Jurkat, Clone E6-1 (cell line): ENCODE data around the gene PHACTR4.
"Not testable (repeated sequence)": the region's sequence is repeated elsewhere in the genome, so short reads cannot be mapped to it uniquely, and the experiment has no call there.

Experiments
- DNase-seq: peaks from one replicate; pipeline ENCODE4 v3.0.0-alpha.2; 2011; ENCODE audit warnings: low read depth, low spot score
- H3K4me3 ChIP-seq: 2 replicates; pipeline ENCODE4 v1.5.1; 2011; ENCODE audit warnings: mild to moderate bottlenecking, low read length, control low read depth, moderate library complexity

PHACTR4 gene

DNA sequence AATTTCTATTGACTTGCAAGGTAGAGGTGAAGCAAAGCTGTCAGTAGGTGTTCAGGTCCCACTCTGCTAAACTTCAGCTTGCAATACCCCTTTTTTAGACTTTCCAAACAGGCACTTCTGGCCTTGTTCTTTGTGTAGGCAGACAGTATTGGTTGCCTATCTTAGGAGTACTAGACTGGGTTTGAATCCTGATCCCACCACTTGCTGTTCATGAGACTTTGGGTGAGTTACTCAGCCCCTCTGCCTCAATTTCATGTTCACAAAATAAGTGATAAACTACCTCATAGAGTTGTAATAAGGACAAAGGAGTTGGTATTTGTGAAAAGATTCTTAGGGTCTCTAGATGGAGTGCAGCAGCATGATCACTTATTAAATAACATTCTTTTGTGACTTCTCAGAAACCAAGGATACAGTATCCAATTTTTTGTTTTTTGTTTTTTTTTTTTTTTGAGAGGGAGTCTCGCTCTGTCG, 141.5 kb downstream of the PHACTR4 start:
- no peak overlapping the region for H3K4me3 ChIP-seq
- DNase-seq = peak; percentile 63

- DNase-seq = no peak
- no peak overlapping the region for H3K4me3 ChIP-seq
Observed at GRCh38 chr1:28512058-28512611, 142.6 kb downstream of the PHACTR4 start.

DNA sequence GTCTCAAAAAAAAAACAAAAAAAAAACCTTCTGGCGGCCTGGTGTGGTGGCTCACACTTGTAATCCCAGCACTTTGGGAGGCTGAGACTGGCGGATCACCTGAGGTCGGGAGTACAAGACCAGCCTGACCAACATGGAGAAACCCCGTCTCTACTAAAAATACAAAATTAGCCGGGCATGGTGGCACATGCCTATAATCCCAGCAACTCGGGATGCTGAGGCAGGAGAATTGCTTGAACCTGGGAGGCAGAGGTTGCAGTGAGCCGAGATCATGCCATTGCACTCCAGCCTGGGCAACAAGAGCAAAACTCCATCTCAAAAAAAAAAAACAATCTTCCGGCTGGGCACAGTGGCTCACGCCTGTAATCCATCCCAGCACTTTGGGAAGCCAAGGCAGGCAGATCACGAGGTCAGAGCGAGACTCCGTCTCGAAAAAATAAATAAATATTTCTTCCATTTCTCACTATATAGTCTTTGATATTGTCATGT, 144.9 kb downstream of the PHACTR4 start:
- not testable (repeated sequence) for H3K4me3 ChIP-seq, DNase-seq

DNA sequence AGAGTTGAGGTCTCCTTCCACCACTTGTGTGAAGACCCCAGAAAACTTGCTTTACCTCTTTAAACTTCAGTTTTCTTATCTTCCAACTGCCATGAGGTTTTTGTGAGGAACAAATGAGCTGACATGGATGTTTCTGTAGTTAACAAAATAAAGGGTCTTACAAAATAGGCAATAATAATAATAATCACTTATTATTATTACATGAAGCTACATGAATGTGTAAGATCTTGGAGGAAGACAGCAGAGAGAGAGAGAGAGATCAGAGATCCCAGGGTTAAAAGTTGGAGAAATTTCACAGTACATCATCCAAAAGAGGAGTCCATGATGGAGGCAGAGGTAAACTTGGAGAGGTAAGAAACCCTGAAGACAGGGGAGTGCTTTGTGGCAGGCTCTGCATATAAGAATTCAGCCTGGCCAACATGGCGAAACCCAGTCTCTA, 147.0 kb downstream of the PHACTR4 start:
- DNase-seq = no peak
- no peak overlapping the region for H3K4me3 ChIP-seq

DNA sequence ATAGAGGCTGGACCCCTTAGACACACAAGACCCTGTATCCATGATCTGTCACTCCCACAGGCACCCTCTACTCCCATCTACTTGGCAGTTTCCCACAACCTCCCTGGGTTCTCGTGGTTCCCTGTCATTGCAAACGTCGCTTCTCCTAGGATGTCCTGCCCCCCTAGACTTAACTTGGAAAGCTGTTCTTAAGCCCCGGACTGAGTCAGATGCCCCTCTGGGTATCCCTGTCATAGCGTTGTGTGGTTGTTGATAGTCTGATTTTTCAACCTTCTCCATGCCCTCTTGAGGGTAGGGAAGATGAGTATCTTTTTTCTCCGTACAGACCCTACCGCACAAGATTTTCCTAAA, 148.1 kb downstream of the PHACTR4 start:
- H3K4me3 ChIP-seq = peak overlapping the region; percentile 73
- no peak for DNase-seq

DNA sequence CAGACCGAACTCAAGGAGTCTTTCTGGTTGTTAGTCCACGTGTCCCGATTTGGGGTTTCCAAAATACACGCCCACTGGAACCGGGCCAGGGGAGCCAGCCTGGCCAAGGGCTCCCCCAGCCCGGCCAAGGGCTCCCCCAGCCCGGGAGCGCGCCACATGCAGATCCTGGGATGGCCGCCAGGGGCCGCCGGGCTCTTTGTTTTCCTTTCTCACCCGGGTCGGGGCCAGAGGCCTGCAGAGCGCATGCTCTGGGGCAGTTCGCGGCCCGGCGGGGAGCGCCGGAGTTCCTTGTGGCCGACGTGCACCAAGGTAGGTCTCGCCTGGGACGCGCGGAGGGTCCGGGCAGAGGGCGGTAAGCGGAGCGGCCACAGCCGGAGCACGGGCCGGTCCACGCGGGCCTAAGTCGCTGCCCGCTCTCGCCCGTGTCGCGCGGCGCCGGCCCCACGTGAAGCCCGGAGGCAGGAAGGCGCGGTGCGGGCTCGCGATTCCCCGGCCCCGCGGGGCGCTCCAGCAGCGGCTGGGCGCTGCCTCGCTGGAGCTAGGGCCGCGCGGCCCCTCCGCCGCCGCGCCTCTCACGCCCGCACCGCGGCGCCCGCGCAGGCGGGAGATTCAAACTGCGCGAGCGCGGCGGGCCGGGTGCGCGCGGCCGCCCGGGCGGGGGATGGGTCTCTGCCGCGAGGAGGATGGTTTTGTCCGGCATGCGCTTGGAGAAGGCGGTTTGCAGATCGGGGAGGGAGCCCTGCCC, 148.6 kb downstream of the PHACTR4 start:
- DNase-seq = peak; percentile 74
- peak overlapping the region; percentile 73 for H3K4me3 ChIP-seq

DNA sequence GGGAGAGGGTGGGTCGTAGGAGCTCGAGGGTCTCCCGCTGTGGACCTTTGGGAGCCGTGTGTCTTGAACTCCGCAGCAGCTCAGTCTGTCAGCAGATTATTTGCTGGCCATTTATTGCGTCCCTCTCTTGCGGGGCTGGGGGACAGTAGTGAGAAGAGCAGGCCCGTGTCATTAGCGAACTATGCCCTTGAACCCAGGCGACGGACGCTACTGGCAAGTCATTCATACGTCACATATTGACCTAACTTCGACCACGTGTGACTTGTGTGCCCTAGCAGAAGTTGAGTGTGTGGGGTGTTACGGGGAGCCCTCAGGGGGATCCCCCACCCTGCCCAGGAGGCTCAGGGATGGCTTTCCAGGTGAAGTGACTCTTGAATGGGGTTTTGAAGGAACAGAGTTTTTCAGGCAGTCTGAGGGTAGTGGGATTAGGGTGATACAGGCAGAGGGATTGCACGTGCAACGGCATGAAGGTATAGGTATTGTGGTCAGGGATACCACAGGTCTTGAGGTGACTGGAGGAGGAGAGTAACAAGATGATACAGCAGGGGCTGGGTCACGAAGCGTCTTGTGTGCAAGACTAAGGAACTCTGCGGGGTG, 149.3 kb downstream of the PHACTR4 start:
- peak; percentile 69 for DNase-seq
- H3K4me3 ChIP-seq = peak overlapping the region; percentile 73

DNA sequence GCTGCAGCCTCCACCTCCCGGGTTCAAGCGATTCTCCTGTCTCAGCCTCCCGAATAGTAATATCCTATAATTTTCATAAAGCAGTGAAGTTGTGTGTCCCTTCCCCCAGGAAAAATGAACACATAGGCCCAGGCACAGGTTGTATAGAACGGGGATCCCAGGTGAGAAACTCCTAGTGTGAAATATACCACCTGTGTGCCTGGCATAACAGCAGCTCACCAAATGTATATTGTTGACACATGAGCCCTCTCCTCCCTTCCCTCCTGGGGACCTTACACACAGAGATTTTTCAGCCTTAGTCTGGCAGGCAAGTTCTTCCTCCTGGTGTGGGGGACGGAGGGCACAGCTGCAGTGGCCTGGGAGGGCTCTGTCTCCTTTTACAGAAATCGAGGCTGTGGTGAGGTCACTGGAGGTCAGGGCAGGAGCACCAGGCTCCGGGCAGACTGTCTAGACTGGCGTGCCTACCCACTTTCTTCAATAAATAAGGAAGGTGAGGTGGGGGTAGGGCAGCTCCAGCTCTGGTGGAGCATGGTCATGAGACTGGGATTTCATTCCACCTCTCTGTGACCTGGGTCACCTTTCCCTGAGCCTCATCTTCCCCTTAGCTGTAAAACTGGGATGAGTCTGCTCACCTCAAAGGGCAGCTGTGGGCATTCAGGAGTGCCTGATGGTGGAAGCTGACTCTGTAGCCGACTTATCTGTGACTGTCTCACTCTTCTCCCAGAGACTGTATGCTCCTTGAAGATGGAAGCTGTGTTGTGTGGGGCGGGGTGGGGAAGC, 150.6 kb downstream of the PHACTR4 start:
- H3K4me3 ChIP-seq = no peak overlapping the region
- DNase-seq = no peak

- not testable (repeated sequence) for H3K4me3 ChIP-seq
Observed at GRCh38 chr1:28520796-28521195, 151.3 kb downstream of the PHACTR4 start.

DNA sequence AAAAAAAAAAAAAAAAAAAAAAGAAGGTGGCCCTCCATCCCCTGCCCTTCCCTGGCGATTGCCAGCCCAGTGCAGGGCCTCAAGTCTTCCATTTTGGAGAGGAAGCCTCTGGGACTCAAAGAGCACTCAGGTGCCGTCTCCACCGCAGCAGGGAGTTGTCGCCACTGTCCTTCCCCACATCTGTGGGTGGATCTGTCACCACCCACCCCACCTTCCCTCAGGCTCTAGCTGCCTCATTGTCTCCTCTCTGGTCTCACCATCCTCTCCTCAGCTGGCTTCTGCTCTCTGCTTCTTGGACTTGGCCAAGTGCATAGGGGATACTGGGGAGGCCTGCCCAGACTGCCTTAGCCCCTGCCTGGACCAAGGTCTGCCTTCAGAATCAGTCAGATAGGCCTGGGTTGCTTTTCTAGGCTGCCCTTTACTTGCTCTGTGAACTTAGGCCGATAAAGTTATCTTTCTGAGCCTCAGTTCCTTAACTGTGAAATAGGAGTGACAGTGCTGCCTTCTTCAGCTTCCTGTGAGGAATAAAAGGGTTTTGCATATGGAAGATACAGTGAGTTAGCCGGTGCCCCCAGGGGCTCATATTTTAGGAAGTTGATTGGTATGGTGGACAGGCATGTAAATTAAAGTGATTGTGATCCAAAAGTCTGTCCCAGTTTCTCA, 152.1 kb downstream of the PHACTR4 start:
- DNase-seq = no peak
- H3K4me3 ChIP-seq = no peak overlapping the region

More at GRCh38 chr1:28520796-28521195, 151.3 kb downstream of the PHACTR4 start:
- not testable (repeated sequence) for DNase-seq

DNA sequence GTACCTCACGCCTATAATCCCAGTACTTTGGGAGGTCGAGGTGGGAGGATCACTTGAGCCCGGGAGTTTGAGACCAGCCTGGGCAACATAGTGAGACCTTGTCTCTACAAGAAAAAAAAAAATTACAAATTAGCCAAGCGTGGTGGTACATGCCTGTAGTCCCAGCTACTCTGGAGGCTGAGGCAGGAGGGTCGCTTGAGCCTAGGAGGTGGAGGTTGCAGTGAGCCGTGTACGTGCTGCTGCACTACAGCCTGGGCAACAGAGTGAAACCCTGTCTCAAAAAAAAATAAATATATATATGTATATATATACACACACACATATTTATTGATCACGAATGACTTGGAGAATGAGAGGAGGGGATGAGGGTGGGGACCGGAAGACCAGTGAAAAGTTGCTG, 153.0 kb downstream of the PHACTR4 start:
- H3K4me3 ChIP-seq, DNase-seq: not testable (repeated sequence)

DNA sequence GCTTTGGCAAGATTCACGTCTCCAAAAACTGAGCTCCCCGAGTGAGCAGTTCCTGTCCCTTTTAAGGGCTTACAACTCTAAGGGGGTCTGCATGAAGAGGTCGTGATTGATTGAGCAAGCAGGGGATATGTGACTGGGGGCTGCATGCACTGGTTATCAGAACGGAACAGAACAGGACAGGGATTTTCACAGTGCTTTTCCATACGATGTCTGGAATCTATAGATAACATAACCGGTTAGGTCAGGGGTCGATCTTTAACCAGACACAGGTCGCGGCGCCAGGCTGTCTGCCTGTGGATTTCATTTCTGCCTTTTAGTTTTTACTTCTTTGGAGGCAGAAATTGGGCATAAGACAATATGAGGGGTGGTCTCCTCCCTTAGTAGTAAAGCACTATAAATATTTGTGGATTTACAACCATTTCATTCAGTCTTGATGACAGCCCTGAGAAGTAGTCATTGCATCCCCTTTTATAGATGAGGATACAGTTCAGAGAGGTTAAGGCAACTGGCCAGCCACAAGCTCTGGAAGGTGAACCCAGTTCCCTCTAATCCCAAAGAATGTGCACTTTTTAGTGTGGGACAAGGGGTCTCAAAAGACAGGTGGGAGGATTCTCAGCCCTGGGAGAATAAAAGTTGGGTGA, 155.6 kb downstream of the PHACTR4 start:
- not testable (repeated sequence) for H3K4me3 ChIP-seq, DNase-seq

DNA sequence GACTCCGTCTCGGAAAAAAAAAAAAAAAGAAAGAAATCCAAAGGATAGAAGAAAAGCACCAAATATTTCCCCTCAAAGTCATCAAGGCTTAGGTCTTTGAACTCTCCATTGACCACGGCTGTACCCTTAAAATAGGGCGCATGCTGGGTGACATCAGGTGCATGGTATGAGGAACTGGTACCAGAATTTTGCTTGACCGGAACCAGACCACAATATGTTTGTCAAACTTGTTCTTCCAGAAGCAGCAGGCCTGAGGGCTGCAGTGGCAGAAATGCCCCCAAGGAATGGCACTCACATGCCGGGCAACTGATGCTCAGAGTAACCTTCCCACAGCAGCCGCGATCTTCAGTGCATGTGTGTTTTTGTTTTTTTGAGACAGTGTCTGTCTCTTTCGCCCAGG, 157.3 kb downstream of the PHACTR4 start:
- no peak for DNase-seq
- no peak overlapping the region for H3K4me3 ChIP-seq

- DNase-seq = no peak
- no peak overlapping the region for H3K4me3 ChIP-seq
Observed at GRCh38 chr1:28530456-28530855, 160.9 kb downstream of the PHACTR4 start.

- H3K4me3 ChIP-seq = no peak overlapping the region
- no peak for DNase-seq
Observed at GRCh38 chr1:28534671-28535070, 165.1 kb downstream of the PHACTR4 start.

GRCh38 chr1:28535180-28535579, 165.6 kb downstream of the PHACTR4 start:
- DNase-seq = no peak
- no peak overlapping the region for H3K4me3 ChIP-seq

GRCh38 chr1:28537457-28538199, 168.1 kb downstream of the PHACTR4 start:
- H3K4me3 ChIP-seq = no peak overlapping the region
- DNase-seq = no peak

GRCh38 chr1:28538286-28538685, 168.7 kb downstream of the PHACTR4 start:
- no peak for DNase-seq
- no peak overlapping the region for H3K4me3 ChIP-seq
